ENCODE results near the gene PPIL1. TPM values are rescaled to one million over a fixed set of nuclear protein-coding genes. Genes with fewer than 3 reads are reported as not detected.

The PPIL1 gene
- polyA plus RNA-seq, 12 donors, result 29.9 to 46.2 (median 36.8) TPM; not detected in 1

Other genes starting within 250 kb of the PPIL1 start
- 100 to 1,000 TPM in 10 of 12 donors, 10 to 100 TPM in 1, not detected in 1; 53.0 to 143 (median 128) TPM for gene CDKN1A, start 196.1 kb downstream of the PPIL1 start, polyA plus RNA-seq (ENCODE audit: insufficient read length in 12 of 12)
- under 1 TPM in 8 of 12 donors, not detected in 4; 0.04 to 0.50 (median 0.10) TPM for gene RAB44, start 177.0 kb downstream of the PPIL1 start, polyA plus RNA-seq (ENCODE audit: insufficient read length in 12 of 12)
- gene CPNE5, start 35.4 kb downstream of the PPIL1 start, polyA plus RNA-seq (ENCODE audit: insufficient read length in 12 of 12), result 10 to 100 TPM in 7 of 12 donors, 1 to 10 TPM in 4, not detected in 1; 5.7 to 30.5 (median 11.1) TPM
- gene C6orf89, start 11.1 kb upstream of the PPIL1 start, polyA plus RNA-seq (ENCODE audit: insufficient read length in 12 of 12), result 10 to 100 TPM in 11 of 12 donors, not detected in 1; 32.1 to 45.0 (median 37.1) TPM
- gene PI16, start 79.9 kb upstream of the PPIL1 start, polyA plus RNA-seq (ENCODE audit: insufficient read length in 12 of 12), result 10 to 100 TPM in 6 of 12 donors, 1 to 10 TPM in 5, not detected in 1; 5.1 to 65.3 (median 10.9) TPM
- 100 to 1,000 TPM in 7 of 12 donors, 10 to 100 TPM in 4, not detected in 1; 92.8 to 129 (median 105) TPM for gene MTCH1, start 111.4 kb upstream of the PPIL1 start, polyA plus RNA-seq (ENCODE audit: insufficient read length in 12 of 12)
- gene FGD2, start 130.9 kb upstream of the PPIL1 start, polyA plus RNA-seq (ENCODE audit: insufficient read length in 12 of 12), result 1 to 10 TPM in 11 of 12 donors, not detected in 1; 2.4 to 8.1 (median 3.0) TPM

Measured in muscle of arm (tissue), 12 donors.